ENCODE measurements around the gene NCDN. TPM values are rescaled to one million over a fixed set of nuclear protein-coding genes. Genes with fewer than 3 reads are reported as not detected.

NCDN gene
- total RNA-seq, 1 donor from 2014 or later = 95.3 TPM

- Mint-ChIP-seq H3K4me1 (ENCODE audit: low read depth, unreplicated experiment) (no peaks in the 10 kb centered on the region), H3K27me3 (ENCODE audit: unreplicated experiment) (no peaks in the 10 kb centered on the region), H3K9me3 (ENCODE audit: unreplicated experiment) (peaks cover 13% of the 10 kb centered on the region), H3K4me3 (ENCODE audit: unreplicated experiment) (no peak overlapping the region), H3K36me3 (ENCODE audit: unreplicated experiment) (peaks cover 39% of the 10 kb centered on the region), H3K27ac (ENCODE audit: unreplicated experiment) (no peak overlapping the region)
- DNase-seq = no peak
- no peak for TF ChIP-seq CTCF (IDR thresholded peaks at IDR 0.05; ENCODE audit: partially characterized antibody, unreplicated experiment)
Measured at GRCh38 chr1:35519432-35519831, 38.2 kb upstream of the NCDN start.

DNA sequence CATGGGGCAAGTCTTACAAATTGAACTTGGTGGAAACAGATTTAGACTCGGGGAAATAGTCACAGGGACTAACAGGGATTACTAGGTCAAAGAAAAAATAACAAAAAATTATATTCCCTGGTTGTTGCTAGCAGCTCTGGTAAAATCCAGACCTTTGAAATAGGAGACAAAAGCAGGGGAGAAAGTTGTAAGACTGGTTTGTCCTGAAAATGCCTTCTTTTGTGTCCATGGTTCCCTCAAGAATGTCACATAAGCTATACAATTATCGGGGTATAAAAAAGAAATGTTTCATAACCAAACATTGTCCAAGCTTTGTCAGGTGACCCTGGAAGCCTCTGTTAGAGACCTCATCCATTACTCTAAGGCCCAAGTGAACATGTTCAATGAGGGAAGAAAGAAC lies 33.5 kb upstream of the NCDN start:
- no peak for DNase-seq
- TF ChIP-seq CTCF (IDR thresholded peaks at IDR 0.05; ENCODE audit: partially characterized antibody, unreplicated experiment) = no peak
- Mint-ChIP-seq H3K36me3 (ENCODE audit: unreplicated experiment) (peaks cover 38% of the 10 kb centered on the region), H3K9me3 (ENCODE audit: unreplicated experiment) (peaks cover 5% of the 10 kb centered on the region), H3K4me1 (ENCODE audit: low read depth, unreplicated experiment) (no peaks in the 10 kb centered on the region), H3K27me3 (ENCODE audit: unreplicated experiment) (peaks cover 1% of the 10 kb centered on the region), H3K27ac (ENCODE audit: unreplicated experiment) (no peak overlapping the region), H3K4me3 (ENCODE audit: unreplicated experiment) (no peak overlapping the region)

DNA sequence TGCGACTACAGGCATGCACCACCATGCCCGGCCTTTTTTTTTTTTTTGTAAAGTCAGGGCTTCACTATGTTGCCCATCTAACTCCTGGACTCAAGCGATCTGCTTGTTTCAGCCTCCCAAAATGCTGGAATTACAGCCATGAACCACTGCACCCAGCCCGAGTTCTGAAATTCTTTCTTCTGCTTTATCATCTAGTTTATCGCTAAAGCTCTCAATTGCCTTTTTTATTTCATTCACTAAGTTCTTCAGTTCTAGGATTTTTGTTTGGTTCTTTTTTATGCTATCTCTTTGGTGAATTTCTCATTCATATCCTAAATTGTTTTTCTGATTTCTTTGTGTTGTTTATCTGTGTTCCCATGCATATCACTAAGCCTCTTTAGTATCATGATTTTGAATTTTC lies 27.4 kb upstream of the NCDN start:
- no peak overlapping the region for H3K27ac Mint-ChIP-seq (ENCODE audit: unreplicated experiment)
- DNase-seq = no peak
- H3K4me1 Mint-ChIP-seq (ENCODE audit: low read depth, unreplicated experiment) = no peaks in the 10 kb centered on the region
- H3K4me3 Mint-ChIP-seq (ENCODE audit: unreplicated experiment) = no peak overlapping the region
- H3K36me3 Mint-ChIP-seq (ENCODE audit: unreplicated experiment) = peaks cover 49% of the 10 kb centered on the region
- no peak for TF ChIP-seq CTCF (IDR thresholded peaks at IDR 0.05; ENCODE audit: partially characterized antibody, unreplicated experiment)
- peaks cover 13% of the 10 kb centered on the region for H3K9me3 Mint-ChIP-seq (ENCODE audit: unreplicated experiment)
- peaks cover 6% of the 10 kb centered on the region for H3K27me3 Mint-ChIP-seq (ENCODE audit: unreplicated experiment)

- Mint-ChIP-seq H3K4me3 (ENCODE audit: unreplicated experiment) (no peak overlapping the region), H3K4me1 (ENCODE audit: low read depth, unreplicated experiment) (no peaks in the 10 kb centered on the region), H3K27ac (ENCODE audit: unreplicated experiment) (no peak overlapping the region), H3K36me3 (ENCODE audit: unreplicated experiment) (peaks cover 43% of the 10 kb centered on the region), H3K9me3 (ENCODE audit: unreplicated experiment) (peaks cover 13% of the 10 kb centered on the region), H3K27me3 (ENCODE audit: unreplicated experiment) (peaks cover 6% of the 10 kb centered on the region)
- no peak for DNase-seq
- no peak for TF ChIP-seq CTCF (IDR thresholded peaks at IDR 0.05; ENCODE audit: partially characterized antibody, unreplicated experiment)
Measured at GRCh38 chr1:35530946-35531345, 26.7 kb upstream of the NCDN start.

DNA sequence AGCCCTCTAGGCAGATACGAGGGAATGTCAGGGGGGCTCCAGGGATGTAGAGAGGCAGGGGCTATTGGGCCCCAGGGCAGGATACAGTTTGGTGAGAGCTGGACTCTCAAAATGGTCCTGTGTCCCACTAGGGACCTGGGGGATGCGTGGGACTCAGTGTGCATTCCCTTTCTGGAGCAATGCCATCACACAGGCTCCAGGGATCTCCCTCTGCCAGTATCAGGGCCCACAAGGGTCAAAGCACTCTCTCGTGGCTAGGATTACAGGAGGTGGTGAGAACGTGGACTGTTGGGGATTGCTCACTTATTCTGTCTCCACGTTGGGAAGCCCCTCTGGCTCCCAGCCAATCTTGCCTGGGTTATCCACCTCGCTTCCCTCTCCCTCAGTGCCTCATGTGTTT lies 26.2 kb upstream of the NCDN start:
- peaks cover 43% of the 10 kb centered on the region for H3K36me3 Mint-ChIP-seq (ENCODE audit: unreplicated experiment)
- H3K4me1 Mint-ChIP-seq (ENCODE audit: low read depth, unreplicated experiment) = no peaks in the 10 kb centered on the region
- H3K27me3 Mint-ChIP-seq (ENCODE audit: unreplicated experiment) = peaks cover 6% of the 10 kb centered on the region
- no peak for DNase-seq
- peaks cover 13% of the 10 kb centered on the region for H3K9me3 Mint-ChIP-seq (ENCODE audit: unreplicated experiment)
- H3K4me3 Mint-ChIP-seq (ENCODE audit: unreplicated experiment) = no peak overlapping the region
- no peak overlapping the region for H3K27ac Mint-ChIP-seq (ENCODE audit: unreplicated experiment)
- no peak for TF ChIP-seq CTCF (IDR thresholded peaks at IDR 0.05; ENCODE audit: partially characterized antibody, unreplicated experiment)

All from glutamatergic neuron (in vitro differentiated cells).